Caki2 (cell line): Measurements from ENCODE around the gene EXOG. TPM values are rescaled to one million over a fixed set of nuclear protein-coding genes. Genes with fewer than 3 reads are reported as not detected.

Source experiments
- DNase-seq: peaks from one replicate; pipeline ENCODE4 v3.0.0-alpha.2; 2015; ENCODE audit warnings: low read depth
- in situ Hi-C: cut with HindIII; loops from 2 replicates; pipeline ENCODE4 v1.10.0; 2016; ENCODE audit warnings: low sequenced_read_pairs, low pct_unique_long_range_greater_than_20kb, mixed read lengths
- total RNA-seq: library from RNA; depleted of rRNA; stranded (reverse); fragments of >200 nt; shearing (Covaris generic); gene quantifications from 2 replicates; pipeline ENCODE4 v1.2.3, GENCODE V29; 2014; ENCODE audit warnings: low replicate concordance; rRNA removed

EXOG gene
- total RNA-seq, 1 experiment from 2014 or later: 2.2 TPM

DNA sequence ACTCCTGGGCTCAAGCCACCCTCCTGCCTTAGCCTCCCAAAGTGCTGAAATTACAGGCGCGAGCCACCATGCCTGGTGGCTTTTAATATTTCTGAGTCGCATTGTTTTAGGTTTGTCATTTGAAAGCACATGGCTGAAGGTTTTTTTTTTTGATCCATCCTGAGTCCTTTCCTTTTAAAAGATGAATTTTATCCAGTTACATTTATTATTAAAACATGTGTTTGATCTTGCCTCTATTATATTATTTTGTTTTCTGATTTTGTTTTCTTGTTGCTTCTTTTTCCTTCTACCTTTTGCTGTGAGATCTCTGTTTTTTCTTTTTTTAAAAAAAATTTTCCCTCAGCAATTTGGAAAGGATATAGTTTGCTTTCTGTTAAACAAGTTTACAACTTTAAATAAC, 77.0 kb downstream of the EXOG start:
- in situ Hi-C loops: no loop called here
- DNase-seq: no peak

DNA sequence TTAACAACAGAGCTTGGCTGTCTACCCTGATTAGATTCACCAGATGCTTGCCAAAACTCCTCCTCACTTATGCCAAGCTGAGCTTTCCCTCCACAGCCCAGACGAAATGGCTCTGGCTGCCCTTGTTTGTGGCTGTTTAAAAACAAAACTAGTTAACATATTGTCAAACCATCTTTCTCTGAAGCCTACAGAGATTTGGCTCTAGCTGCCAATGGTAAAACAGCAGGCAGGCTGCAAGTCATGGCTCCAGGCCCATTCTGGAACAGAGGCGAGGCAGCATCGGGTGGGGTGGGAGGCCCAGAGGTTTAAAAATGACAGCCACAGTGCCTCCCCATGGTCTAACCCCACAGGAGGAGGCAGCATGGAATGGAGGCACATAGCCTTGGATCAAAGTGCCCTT, 77.4 kb downstream of the EXOG start:
- no peak for DNase-seq
- in situ Hi-C loops: no loop called here

DNA sequence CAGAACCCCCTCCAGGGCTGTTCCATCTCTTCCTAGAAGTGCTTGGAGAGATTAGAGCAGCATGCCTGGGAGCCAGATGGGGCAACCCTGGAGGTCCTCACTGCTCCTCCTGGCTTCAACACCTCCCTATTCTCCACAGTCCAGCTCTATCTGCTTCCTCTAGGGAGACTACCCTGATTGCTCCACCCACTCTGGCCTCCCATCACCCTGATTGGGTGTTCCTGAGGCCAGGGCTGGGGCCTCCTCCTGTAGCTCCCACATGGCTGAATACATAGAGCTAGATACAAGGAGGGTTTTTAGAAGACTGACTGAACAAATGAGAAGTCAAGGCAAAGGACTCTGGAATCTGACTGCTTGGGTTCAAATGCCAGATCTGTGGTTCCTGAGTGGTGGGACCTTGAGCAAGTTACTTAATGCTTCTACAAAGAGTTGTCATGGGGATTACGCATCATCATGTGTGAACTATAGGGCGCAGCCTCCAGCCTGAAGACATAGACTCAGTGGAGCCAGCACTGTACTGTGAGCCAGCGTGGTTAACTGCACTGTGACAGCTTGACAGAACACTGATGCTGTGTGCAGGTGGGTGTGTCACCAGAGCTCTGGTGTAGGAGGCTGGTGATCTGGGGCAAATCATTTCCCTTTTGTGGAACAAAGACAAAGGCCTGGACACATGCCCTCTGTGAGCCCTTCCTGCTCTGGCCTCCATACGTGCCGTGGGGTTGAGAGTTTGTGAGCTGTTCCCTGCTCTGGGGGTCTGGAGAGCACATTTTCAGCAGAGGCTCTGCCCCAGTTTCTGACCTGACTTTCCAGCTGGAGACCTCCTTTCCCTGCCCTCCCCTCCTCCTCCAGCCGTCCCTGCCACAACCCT, 78.5 kb downstream of the EXOG start:
- DNase-seq: no peak

DNA sequence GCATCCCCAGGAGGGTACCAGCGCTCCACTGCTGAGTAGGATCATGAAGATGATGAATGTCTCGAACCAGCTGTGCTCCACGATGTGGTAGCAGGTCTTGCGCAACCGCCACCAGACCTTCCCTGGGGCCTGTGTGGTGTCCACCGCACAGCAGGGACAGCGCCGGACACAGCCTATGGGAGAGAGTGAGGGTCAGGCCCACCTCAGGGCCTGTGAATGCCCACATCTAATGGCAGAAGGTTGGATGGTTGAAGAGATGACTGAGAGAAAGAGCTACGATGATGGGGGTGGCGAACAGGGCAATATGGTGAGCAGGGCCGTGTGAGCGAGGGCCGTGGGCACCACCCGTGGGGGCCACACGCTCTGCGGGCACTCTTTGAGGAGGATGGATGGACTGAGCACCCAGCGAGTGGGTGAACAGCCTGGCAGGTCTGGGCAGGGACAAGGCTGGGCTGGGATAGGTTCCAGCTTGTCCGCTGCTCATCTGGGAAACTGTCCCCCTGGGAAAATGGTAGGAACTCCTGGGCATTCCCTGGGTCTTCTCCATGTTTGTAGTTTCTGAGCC, 79.2 kb downstream of the EXOG start:
- no peak for DNase-seq
- in situ Hi-C loops: no loop called here

More for the DNA sequence above, 78.5 kb downstream of the EXOG start:
- in situ Hi-C loops: no loop called here

Other genes with a start within 250 kb of the EXOG start
- not detected in 2 replicates for gene SLC22A13, start 230.5 kb upstream of the EXOG start, total RNA-seq
- gene SLC22A14, start 214.0 kb upstream of the EXOG start, total RNA-seq: not detected in 2 replicates
- 1.5 and 3.2 TPM in 2 replicates for gene XYLB, start 149.6 kb upstream of the EXOG start, total RNA-seq
- gene ACVR2B, start 42.5 kb upstream of the EXOG start, total RNA-seq: 1.3 and 1.4 TPM in 2 replicates
- not detected in 2 replicates for gene SCN5A, start 153.3 kb downstream of the EXOG start, total RNA-seq